HL-60 (cell line): ENCODE measurements around the gene FN3K.
"Not testable (repeated sequence)": the region's sequence is repeated elsewhere in the genome, so short reads cannot be mapped to it uniquely, and the experiment has no call there.

Experiments used
- CTCF ChIP-seq: IDR thresholded peaks from one replicate; pipeline ENCODE4 v1.5.1; 2011; ENCODE audit warnings: low read length, control low read depth, inconsistent platforms; ENCODE audit not compliant: insufficient read depth
- GABPA ChIP-seq: IDR thresholded peaks from 2 replicates; pipeline ENCODE4 v1.6.1; 2012; ENCODE audit warnings: low read depth
- POLR2AphosphoS5 ChIP-seq: IDR thresholded peaks from 2 replicates; pipeline ENCODE4 v1.6.1; 2012; ENCODE audit warnings: low read depth
- SPI1 ChIP-seq: IDR thresholded peaks from 2 replicates; pipeline ENCODE4 v1.6.1; 2012; ENCODE audit warnings: low read depth, mild to moderate bottlenecking, borderline replicate concordance
- TF ChIP-seq, protein P1 (sequence below): IDR thresholded peaks from 2 replicates; pipeline ENCODE4 v1.6.1; 2012; ENCODE audit warnings: low read depth; ENCODE audit not compliant: insufficient replicate concordance

- not testable (repeated sequence) for TF ChIP-seq CTCF, POLR2AphosphoS5, SPI1, GABPA
- TF ChIP-seq, protein P1, sequence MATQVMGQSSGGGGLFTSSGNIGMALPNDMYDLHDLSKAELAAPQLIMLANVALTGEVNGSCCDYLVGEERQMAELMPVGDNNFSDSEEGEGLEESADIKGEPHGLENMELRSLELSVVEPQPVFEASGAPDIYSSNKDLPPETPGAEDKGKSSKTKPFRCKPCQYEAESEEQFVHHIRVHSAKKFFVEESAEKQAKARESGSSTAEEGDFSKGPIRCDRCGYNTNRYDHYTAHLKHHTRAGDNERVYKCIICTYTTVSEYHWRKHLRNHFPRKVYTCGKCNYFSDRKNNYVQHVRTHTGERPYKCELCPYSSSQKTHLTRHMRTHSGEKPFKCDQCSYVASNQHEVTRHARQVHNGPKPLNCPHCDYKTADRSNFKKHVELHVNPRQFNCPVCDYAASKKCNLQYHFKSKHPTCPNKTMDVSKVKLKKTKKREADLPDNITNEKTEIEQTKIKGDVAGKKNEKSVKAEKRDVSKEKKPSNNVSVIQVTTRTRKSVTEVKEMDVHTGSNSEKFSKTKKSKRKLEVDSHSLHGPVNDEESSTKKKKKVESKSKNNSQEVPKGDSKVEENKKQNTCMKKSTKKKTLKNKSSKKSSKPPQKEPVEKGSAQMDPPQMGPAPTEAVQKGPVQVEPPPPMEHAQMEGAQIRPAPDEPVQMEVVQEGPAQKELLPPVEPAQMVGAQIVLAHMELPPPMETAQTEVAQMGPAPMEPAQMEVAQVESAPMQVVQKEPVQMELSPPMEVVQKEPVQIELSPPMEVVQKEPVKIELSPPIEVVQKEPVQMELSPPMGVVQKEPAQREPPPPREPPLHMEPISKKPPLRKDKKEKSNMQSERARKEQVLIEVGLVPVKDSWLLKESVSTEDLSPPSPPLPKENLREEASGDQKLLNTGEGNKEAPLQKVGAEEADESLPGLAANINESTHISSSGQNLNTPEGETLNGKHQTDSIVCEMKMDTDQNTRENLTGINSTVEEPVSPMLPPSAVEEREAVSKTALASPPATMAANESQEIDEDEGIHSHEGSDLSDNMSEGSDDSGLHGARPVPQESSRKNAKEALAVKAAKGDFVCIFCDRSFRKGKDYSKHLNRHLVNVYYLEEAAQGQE, result not testable (repeated sequence)
Measured at GRCh38 chr17:82744736-82745135, 9.3 kb downstream of the FN3K start.
